HG03521 (cell line): Measurements from ENCODE around the gene UVRAG.

Experiments
- ATAC-seq: cut with Tn5 transposase; IDR thresholded peaks from one replicate; pipeline ENCODE4 v1.9.1; 2021; ENCODE audit warnings: mild to moderate bottlenecking, moderate library complexity; ENCODE audit not compliant: unreplicated experiment

UVRAG gene

GRCh38 chr11:76131671-76132631 is 316.9 kb downstream of the UVRAG start:
- ATAC-seq: no peak

DNA sequence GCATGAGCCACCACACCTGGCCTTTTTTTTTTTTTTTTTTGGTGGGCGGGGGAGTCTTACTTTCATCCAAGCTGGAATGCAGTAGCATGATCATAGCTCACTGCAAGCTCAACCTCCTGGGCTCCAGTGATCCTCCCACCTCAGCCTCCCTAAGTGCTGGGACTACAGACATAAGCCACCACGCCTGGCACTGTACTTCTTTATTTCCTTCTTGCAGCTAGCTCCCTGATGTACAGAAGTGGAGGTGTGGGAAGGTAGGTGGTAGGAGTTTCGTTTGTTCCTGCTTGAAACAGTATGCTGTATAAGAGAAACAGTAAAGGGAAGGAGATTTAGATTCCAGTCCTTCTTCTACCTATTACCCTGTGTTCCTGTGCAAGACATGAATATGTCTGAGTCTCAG is 319.2 kb downstream of the UVRAG start:
- ATAC-seq: no peak

GRCh38 chr11:76135491-76135890 is 320.5 kb downstream of the UVRAG start:
- no peak for ATAC-seq

DNA sequence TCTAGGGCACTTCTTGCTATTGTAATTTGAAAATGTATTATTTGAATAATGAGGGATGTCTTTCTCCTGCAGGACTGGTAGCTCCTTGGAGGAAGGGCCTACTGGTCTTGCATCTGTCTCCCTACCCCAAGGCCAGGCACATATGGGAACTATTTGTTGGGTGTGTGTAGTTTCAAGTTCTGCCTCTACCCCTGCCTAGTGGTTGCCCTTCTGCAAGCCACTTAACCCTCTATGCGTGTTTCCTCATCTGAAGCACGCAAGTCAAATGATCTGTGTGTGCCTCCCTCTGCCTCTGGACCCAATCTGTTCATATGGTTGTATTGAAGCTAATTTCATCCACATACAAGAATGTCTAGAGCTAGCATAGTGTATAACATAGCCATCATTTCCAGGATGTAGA is 324.3 kb downstream of the UVRAG start:
- ATAC-seq: no peak

DNA sequence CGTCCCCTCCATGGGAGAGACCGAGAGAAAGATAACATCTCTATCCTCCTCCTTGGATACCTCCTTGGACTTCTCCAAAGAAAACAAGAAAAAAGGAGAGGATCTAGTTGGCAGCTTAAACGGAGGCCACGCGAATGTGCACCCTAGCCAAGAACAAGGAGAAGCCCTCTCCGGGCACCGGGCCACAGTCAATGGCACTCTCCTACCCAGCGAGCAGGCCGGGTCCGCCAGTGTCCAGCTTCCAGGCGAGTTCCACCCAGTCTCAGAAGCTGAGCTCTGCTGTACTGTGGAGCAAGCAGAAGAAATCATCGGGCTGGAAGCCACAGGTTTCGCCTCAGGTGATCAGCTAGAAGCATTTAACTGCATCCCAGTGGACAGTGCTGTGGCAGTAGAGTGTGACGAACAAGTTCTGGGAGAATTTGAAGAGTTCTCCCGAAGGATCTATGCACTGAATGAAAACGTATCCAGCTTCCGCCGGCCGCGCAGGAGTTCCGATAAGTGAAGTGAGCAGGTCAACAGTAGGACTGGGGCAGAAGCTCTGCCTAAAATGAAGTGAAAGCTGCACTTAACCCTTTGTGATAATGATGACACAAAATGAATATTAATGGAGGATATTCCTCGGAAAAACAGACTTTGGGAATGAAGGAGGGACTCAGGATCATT is 326.0 kb downstream of the UVRAG start:
- ATAC-seq: no peak

GRCh38 chr11:76141901-76142588 is 327.0 kb downstream of the UVRAG start:
- no peak for ATAC-seq

DNA sequence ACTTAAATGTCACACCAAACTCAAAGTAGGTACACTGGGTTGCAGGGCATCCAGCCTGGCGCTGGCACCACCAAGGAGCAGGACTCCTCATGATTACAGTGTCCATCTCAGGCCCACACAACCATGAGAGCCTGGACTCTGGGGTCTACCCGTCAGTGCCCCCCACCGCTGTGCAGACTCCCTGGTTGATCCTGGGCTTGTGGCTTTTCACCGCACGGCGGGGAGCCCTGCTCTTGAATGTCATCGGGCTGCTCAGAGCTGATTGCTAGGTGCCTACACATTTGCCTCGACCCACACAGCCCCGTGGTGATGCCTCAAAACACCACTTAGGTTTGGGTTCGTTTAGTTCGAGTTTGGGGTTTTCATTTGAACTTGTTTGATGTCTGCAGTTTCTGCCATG is 328.3 kb downstream of the UVRAG start:
- no peak for ATAC-seq

GRCh38 chr11:76147106-76147740 is 332.2 kb downstream of the UVRAG start:
- no peak for ATAC-seq

GRCh38 chr11:76148231-76148630 is 333.2 kb downstream of the UVRAG start:
- no peak for ATAC-seq

GRCh38 chr11:76148941-76149613 is 334.1 kb downstream of the UVRAG start:
- ATAC-seq: no peak

DNA sequence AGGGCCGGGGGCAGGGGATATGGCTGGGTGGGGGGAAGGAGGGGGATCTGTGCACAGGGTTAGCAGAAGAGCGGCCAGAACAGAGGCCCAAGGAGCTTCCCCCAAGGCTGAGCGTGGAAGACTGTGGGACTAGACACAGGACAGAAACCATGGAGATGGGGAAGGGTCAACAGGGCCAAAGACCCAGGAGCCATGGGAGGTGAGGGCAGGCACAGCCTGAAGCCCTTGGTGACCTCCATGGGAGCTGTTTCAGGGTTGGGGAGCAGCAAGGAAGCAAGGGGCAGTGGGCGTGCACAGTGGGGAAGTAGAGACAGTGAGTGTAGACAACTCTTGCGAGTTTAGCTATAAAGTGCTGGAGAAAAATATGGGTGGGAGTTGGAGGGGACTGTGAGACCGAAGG is 334.7 kb downstream of the UVRAG start:
- no peak for ATAC-seq

GRCh38 chr11:76150141-76150540 is 335.1 kb downstream of the UVRAG start:
- no peak for ATAC-seq

DNA sequence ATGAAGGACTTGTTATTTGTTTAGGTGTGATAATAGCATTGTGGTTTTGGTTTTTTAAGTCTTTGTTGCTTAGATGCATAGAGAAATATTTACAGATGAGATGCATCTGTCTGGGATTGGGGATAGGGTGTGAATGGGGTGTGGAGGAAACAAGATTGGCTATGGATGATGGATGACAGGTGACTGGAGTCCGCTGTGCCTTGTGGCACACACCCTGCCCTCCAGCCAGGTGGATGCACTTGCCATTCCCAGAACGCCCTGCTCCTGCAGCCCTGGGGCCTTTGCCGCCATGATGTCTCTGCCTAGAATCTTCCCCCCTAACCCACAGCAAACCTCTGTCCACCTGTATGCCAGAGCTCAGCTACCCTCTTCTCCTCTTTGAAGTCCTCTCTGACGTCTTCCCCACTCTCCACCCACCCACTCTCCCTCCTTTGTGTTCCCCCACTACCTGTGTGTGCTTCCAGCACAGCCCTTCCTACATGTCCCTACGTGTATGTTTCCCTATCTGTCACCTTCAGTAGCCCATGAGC is 336.6 kb downstream of the UVRAG start:
- no peak for ATAC-seq

- ATAC-seq: peak; percentile 58
These were observed 337.2 kb downstream of the UVRAG start for GRCh38 chr11:76152086-76152681.

GRCh38 chr11:76152741-76153570 is 337.9 kb downstream of the UVRAG start:
- ATAC-seq: peak; percentile 42

- ATAC-seq: no peak
These were observed 338.5 kb downstream of the UVRAG start for GRCh38 chr11:76153571-76153923.

DNA sequence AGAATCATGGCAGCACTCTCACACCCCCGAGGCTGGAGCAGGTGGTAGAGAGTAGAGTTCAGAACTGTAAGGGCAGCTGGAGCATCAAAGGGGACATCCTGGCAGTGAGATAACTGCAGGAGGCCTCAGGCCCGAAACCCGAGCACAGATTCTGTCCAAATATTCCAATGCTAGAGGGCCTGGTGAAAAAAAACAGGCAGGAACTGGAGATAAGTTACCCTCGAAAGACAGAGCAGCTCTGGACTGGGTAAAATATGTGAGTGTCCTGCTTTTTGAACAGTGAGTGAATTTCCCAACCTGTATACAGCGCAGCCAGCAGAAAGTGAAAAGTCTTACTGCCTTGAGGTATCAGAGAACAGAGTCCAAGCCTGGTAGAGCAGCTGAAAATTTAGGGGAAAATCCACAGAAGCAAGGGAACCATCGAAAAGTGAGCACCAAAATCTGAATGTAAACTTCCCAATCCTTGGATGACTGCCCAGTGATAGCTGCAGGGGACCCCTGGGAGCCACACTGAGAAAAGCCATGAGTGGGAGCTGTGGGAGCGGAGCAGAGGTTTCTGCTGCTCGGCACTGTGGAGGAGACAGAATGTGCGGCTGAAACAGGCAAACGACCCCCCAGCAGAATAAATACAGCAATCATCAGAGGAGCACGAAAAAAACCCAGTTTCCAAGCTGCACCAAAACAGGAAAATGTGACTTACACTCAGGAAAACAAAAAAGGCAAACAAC is 340.7 kb downstream of the UVRAG start:
- no peak for ATAC-seq

DNA sequence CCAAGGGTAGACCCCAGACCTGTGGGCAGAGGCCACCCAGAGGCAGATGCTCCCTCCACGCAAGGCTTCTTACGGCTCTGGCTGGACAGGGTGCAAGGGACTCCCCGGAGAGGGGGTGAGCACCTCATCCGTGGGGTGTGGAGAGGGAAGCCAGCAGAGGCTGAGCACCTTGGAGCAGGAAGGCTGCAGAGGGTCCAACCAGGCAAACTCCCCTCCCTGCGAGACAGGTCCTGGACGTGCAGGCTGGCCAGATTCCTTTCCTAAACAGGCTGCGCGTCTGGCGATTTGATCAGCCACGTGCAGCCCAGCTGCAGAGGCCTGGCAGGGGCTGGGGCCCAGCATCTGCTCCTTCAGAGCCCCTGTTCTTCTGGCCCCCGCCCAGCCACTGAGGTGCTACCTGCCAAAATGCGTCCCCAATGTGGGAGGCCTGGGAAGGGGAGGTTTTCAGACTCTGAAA is 342.0 kb downstream of the UVRAG start:
- ATAC-seq: no peak
